ENCODE measurements around the gene ADRM1. TPM values are rescaled to one million over a fixed set of nuclear protein-coding genes. Genes with fewer than 3 reads are reported as not detected.

ADRM1 gene
- total RNA-seq, 4 donors from 2014 or later = 97.7 to 164 (median 111) TPM

DNA sequence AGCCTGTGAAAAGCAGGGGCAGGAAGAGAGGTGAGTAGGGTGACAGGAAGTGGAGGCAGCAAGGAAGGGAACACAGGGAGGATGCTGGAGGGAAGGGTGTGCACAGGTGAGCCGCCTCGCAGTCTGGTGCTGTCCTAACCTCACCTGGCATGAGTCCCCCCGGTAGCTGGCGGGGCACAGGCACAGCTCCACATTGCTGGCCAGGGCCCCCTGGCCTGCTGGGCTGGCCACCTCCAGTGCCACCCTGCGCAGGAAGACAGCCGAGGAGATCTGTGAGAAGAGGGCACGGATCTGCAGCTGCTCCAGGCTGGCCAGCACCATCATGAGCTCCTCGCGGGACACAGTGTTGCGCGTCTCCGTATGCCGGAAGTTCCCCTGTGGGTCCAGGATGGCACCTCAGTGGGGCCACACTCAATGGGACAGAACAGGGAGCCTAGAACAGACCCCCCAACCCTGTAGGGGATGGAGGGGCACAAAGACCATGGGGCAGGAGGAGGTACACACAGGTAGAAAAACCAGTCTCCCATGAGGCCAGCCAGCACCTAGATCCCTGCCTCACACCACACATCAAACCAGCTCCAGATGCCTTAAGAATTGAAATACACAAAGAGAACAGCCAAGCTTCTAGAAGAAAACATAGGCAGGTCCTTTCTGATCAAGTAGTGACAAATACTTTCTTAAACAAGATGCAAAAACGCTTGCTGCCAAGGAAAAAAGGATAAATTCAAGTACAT is 22.5 kb downstream of the ADRM1 start:
- ATAC-seq (ENCODE audit: low FRiP score) = no peak
- no peak for DNase-seq (ENCODE audit: low spot score)
- TF ChIP-seq, protein P1, sequence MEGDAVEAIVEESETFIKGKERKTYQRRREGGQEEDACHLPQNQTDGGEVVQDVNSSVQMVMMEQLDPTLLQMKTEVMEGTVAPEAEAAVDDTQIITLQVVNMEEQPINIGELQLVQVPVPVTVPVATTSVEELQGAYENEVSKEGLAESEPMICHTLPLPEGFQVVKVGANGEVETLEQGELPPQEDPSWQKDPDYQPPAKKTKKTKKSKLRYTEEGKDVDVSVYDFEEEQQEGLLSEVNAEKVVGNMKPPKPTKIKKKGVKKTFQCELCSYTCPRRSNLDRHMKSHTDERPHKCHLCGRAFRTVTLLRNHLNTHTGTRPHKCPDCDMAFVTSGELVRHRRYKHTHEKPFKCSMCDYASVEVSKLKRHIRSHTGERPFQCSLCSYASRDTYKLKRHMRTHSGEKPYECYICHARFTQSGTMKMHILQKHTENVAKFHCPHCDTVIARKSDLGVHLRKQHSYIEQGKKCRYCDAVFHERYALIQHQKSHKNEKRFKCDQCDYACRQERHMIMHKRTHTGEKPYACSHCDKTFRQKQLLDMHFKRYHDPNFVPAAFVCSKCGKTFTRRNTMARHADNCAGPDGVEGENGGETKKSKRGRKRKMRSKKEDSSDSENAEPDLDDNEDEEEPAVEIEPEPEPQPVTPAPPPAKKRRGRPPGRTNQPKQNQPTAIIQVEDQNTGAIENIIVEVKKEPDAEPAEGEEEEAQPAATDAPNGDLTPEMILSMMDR (IDR thresholded peaks at IDR 0.05) = no peak

DNA sequence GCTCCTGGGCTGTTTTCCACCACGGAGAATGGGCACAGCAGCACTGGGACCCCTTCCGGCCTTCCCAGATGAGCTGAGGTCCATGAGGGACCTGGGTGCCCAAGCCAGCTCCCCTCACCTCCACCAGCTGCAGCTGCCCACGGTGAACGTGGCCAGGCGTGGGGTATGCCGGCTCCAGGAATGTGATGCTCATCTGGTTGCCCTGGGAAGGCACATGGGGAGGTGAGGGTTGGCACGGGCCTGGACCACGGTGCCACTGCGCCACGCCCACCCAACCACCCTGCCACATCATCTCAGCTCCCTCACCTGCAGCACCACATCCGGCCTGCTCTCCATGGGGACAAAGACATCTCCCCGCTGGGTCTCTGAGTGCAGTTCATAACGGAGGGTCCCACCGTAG is 23.8 kb downstream of the ADRM1 start:
- DNase-seq (ENCODE audit: low spot score) = no peak
- no peak for ATAC-seq (ENCODE audit: low FRiP score)
- TF ChIP-seq, protein P1 (IDR thresholded peaks at IDR 0.05) = no peak

DNA sequence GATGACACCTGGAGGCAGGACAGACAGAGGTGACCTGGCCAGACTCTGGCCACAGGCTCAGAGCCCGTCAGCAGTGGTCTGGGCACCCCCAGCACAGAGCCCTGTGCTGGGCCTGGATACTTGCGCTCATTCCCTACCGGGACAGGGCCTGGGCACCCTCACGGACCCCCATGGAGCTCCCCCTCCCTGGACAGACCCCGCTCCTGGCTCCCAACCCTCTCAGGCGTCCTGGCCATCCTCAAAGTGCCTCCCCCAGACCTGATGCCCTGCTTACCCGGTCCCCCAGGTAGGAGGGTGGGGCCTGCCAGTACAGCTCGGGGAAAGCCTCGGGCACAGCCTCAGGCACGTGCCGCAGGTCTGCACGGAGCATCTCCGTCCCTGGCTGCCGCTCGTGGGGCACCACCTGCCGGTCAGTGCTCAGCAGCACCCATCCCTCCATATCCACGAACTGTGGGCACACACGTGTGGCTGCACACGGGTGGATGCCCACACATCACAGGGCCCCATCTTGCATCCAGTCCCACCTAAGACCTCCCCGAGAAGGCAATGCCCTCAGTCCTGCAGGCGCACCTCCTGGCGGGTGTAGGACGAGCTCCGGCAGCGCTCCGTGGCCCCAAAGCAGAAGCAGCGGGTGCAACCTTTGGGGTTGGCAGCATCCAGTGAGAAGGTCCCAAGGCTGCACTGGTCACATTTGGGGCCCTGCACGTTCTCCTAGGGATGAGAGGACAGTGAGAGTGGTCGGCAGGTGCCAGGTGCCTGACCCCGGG is 24.3 kb downstream of the ADRM1 start:
- TF ChIP-seq, protein P1 (IDR thresholded peaks at IDR 0.05) = no peak
- no peak for DNase-seq (ENCODE audit: low spot score)
- no peak for ATAC-seq (ENCODE audit: low FRiP score)

DNA sequence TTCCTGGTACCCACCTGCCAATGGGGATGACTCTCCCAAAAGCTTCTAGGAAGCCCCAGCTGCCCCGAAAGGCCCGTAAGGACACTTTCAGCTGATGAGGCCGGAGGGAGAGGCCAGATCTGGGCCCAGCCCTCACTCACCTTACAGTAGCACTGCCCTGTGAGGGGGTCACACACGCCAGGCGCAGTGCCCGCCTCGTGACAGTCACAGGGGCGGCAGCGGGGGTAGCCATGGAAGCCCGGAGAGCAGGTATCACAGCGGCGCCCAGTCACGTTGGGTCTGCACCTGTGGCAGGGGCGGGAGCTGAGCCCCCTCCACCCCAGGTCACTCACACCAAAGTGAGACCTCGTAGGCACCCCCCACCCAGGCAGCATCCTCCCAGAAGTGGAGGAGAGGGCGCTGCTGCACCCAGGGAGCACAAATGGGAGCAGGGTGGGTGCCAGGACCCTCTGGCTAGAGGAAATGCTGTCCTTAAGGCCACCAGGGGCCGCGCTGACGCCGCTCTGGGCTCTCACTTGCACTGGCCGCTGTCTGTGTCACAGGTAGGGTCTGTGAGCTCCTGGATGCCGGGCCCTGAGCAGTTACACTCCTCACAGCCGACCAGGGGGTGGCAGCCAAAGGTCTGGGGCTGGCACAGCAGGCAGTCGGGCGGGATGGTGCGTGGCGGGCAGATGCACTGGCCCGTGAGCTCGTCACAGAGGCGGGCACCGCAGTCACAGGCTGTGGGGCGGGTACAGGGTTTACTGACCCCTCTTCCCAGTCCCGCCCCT is 25.1 kb downstream of the ADRM1 start:
- DNase-seq (ENCODE audit: low spot score) = no peak
- TF ChIP-seq, protein P1 (IDR thresholded peaks at IDR 0.05) = no peak
- ATAC-seq (ENCODE audit: low FRiP score) = no peak

DNA sequence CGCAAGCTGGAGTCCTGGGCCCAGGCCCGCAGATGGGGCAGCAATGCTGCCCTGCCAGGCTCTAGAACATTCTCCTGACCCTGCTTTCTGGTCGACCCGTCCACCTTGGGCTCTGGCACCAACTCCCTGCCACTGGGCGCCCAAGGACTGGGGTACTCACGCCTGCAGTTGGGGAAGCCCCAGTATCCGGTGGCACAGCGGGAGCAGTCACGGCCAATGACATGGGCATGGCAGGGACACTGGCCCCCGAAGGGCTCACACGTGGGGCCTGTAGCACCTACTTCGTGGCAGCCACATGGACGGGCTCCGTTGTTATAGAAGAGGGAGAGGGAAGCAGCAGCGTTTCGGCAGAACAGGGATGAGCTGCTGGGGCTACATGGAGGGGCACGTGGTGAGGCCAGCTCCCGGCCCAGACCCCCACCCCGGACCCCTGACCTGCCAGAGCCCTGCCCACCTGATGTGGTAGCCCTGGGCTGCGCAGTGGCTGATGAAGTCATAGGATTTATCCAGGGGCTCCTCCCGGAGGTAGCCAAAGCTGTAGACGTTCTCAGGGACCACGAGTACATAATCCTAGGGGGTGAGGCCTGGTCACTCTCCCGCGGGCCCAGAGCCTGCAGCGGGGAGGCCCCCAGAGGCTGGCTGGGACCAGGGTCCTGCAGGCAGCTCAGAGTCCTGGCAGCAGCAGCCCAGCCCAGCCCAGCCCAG is 26.0 kb downstream of the ADRM1 start:
- TF ChIP-seq, protein P1 (IDR thresholded peaks at IDR 0.05) = no peak
- no peak for ATAC-seq (ENCODE audit: low FRiP score)
- DNase-seq (ENCODE audit: low spot score) = no peak
